ENCODE data around the gene SLC35E1. TPM values are rescaled to one million over a fixed set of nuclear protein-coding genes. Genes with fewer than 3 reads are reported as not detected.

SLC35E1 gene
- total and polyA plus RNA-seq, 2 of the 4 experiments (the other 2 are of a cell fraction): 22.6 to 38.0 TPM

- POLR2A ChIA-PET (ENCODE audit: unreplicated experiment): no interaction called here
Observed at GRCh38 chr19:16599655-16600346, 27.6 kb upstream of the SLC35E1 start.

More at GRCh38 chr19:16599655-16600346, 27.6 kb upstream of the SLC35E1 start:
- H4K5ac ChIP-seq (ENCODE audit: low read depth, low read length): no peak overlapping the region
- no peak overlapping the region for H2BK20ac ChIP-seq (ENCODE audit: low read depth, low read length)
- H3K4me2 ChIP-seq (ENCODE audit: low read depth, low read length): no peak overlapping the region
- H2AK9ac ChIP-seq (replicated peaks; ENCODE audit: low read depth, low read length, poor library complexity): no peak overlapping the region
- no peaks in the 10 kb centered on the region for H3K36me3 ChIP-seq (ENCODE audit: control insufficient read depth, insufficient read depth, low read length)
- no peak for TF ChIP-seq RAD21 (IDR thresholded peaks at IDR 0.05; ENCODE audit: low read length)
- TF ChIP-seq USF2 (IDR thresholded peaks at IDR 0.05; ENCODE audit: low read depth, low read length): no peak
- TF ChIP-seq BHLHE40 (IDR thresholded peaks at IDR 0.05; ENCODE audit: low read depth, low read length): no peak
- TF ChIP-seq RCOR1 (IDR thresholded peaks at IDR 0.05; ENCODE audit: insufficient replicate concordance, low read length): no peak
- no peak for TF ChIP-seq FOS (IDR thresholded peaks at IDR 0.05; ENCODE audit: low read depth, low read length)
- no peak for TF ChIP-seq CTCF (conservative IDR thresholded peaks at IDR 0.05; ENCODE audit: low read depth, low read length)
- TF ChIP-seq NFE2L2 (IDR thresholded peaks at IDR 0.05; ENCODE audit: low read depth, low read length): no peak
- TF ChIP-seq SMC3 (IDR thresholded peaks at IDR 0.05; ENCODE audit: low read depth, low read length): no peak
- no peak for TF ChIP-seq MAFK (IDR thresholded peaks at IDR 0.05; ENCODE audit: low read depth, low read length)
- TF ChIP-seq ELK1 (IDR thresholded peaks at IDR 0.05; ENCODE audit: borderline replicate concordance, low read depth, low read length): no peak
- TF ChIP-seq MAZ (IDR thresholded peaks at IDR 0.05; ENCODE audit: borderline replicate concordance, low read depth, low read length): no peak
- TF ChIP-seq CHD1 (IDR thresholded peaks at IDR 0.05; ENCODE audit: low read depth, low read length): no peak
- no peak for TF ChIP-seq MXI1 (IDR thresholded peaks at IDR 0.05; ENCODE audit: borderline replicate concordance, low read depth, low read length)
- no peak for TF ChIP-seq CEBPB (IDR thresholded peaks at IDR 0.05; ENCODE audit: low read depth, low read length)
- no peak for TF ChIP-seq RFX5 (IDR thresholded peaks at IDR 0.05; ENCODE audit: low read depth, low read length)
- dilution Hi-C loops (cut with HindIII; ENCODE audit: low sequenced_read_pairs, unreplicated experiment): no loop called here
- no peak overlapping the region for H2BK120ac ChIP-seq (ENCODE audit: low read depth, low read length)
- WGBS, 2 experiments (ENCODE audit: extremely low coverage in 2 of 2, insufficient read length in 1 of 2): 44% methylated on average over 2 of the region's 6 CpGs; no CpG with 5 or more reads in 1 of the 2 experiments
- no peak overlapping the region for H3K18ac ChIP-seq (ENCODE audit: low read depth, low read length)
- H4K8ac ChIP-seq (ENCODE audit: low read depth in 2 of 2, low read length in 2 of 2): no peak overlapping the region
- H3K27me3 ChIP-seq (ENCODE audit: control insufficient read depth, insufficient read depth, low read length): no peaks in the 10 kb centered on the region
- H2BK5ac ChIP-seq (ENCODE audit: low read depth, low read length, poor library complexity, severe bottlenecking): no peak overlapping the region
- H3K9me1 ChIP-seq (ENCODE audit: insufficient read depth, low read length): peaks cover 58% of the 10 kb centered on the region
- in situ Hi-C loops (cut with MboI; ENCODE audit: low sequenced_read_pairs): no loop called here
- no peaks in the 10 kb centered on the region for H3K9me3 ChIP-seq (ENCODE audit: control insufficient read depth, insufficient read depth, low read length)
- ATAC-seq (ENCODE audit: low read depth): no peak
- no peak overlapping the region for H3K14ac ChIP-seq (replicated peaks; ENCODE audit: low read depth, low read length)
- H2BK15ac ChIP-seq (ENCODE audit: low read depth, low read length): no peak overlapping the region
- no peak overlapping the region for H2AFZ ChIP-seq (replicated peaks; ENCODE audit: low read length, poor library complexity)
- no peak overlapping the region for H3K56ac ChIP-seq (ENCODE audit: extremely low read depth, insufficient read depth, low read length)
- no peak overlapping the region for H3K9ac ChIP-seq (ENCODE audit: low read depth, low read length)
- H4K91ac ChIP-seq (ENCODE audit: insufficient read depth, low read depth, low read length): no peak overlapping the region
- peaks cover 100% of the 10 kb centered on the region for H4K20me1 ChIP-seq (ENCODE audit: insufficient read depth, low read length)
- intact Hi-C loops (cut with micrococcal nuclease): no loop called here
- peaks cover 30 to 96% of the 10 kb centered on the region in 2 experiments for H3K79me1 ChIP-seq (ENCODE audit: low read depth in 1 of 2, low read length in 2 of 2)
- H3K4ac ChIP-seq (ENCODE audit: low read depth, low read length): no peak overlapping the region
- no peak overlapping the region for H3K4me3 ChIP-seq (ENCODE audit: insufficient read depth, low read depth, low read length)
- BruUV-seq (replicated peaks): no TSS peak
- H2AK5ac ChIP-seq (ENCODE audit: low read depth, low read length): no peak overlapping the region
- no peaks in the 10 kb centered on the region; the same call in 1 of the 2 replicates for H3K4me1 ChIP-seq (ENCODE audit: control insufficient read depth, insufficient read depth, low read length)
- CTCF ChIA-PET: no interaction called here
- no peak overlapping the region for H3K27ac ChIP-seq (ENCODE audit: insufficient read depth, low read length)
- DNase-seq: no peak
- no peak overlapping the region for H3K23ac ChIP-seq (ENCODE audit: low read depth, low read length)

Data from IMR-90 (cell line).